NCI-H69 (cell line): ENCODE data around the gene GOLM1.
"Not testable (repeated sequence)": the region's sequence is repeated elsewhere in the genome, so short reads cannot be mapped to it uniquely, and the experiment has no call there.

Experiments
- DNase-seq: peaks from one replicate; lab custom pipeline; 2025; lab: John Stamatoyannopoulos, UW

GOLM1 gene

DNA sequence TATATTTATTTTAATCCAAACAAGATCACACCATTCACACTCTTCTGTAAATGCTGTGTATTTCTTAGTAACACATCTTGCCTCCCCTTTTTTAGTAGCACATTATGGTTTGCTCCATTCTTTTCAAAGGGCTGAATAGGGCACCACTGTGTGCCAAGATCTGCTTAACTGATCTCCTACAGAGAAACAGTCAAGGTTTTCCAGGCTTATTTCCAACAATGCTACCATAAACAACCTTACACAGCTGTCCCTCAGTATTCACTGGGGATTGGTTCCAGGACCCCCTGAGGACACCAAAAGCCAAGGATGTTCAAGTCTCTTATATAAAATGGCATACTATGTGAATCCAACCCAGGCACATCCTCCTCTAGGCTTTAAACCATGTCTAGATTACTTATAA lies 16.5 kb downstream of the GOLM1 start:
- DNase-seq = peak; percentile 97

- DNase-seq = peak; percentile 88
These were observed 19.4 kb downstream of the GOLM1 start for GRCh38 chr9:86079865-86080469.

- no peak for DNase-seq
These were observed 19.9 kb downstream of the GOLM1 start for GRCh38 chr9:86079421-86079831.

DNA sequence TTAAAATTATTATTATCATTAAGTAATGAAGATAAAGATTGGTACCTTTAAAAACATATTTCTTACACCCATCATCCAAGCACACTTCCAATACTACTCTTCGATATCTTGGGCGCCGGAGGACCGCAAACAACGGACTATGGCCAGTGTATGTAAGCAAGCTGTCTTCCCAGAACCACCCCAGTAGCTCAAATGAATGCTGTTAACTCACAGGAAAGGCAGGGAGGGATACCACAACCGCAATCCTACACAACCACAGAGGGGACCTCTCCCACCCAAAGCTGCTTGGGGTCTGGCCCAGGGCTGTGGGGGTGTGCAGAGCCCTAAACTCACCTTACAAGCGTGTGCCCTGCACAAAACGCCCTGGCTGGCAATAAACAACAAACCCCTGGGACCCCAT lies 20.6 kb downstream of the GOLM1 start:
- DNase-seq = no peak

GRCh38 chr9:86077276-86077675 lies 22.1 kb downstream of the GOLM1 start:
- no peak for DNase-seq

DNA sequence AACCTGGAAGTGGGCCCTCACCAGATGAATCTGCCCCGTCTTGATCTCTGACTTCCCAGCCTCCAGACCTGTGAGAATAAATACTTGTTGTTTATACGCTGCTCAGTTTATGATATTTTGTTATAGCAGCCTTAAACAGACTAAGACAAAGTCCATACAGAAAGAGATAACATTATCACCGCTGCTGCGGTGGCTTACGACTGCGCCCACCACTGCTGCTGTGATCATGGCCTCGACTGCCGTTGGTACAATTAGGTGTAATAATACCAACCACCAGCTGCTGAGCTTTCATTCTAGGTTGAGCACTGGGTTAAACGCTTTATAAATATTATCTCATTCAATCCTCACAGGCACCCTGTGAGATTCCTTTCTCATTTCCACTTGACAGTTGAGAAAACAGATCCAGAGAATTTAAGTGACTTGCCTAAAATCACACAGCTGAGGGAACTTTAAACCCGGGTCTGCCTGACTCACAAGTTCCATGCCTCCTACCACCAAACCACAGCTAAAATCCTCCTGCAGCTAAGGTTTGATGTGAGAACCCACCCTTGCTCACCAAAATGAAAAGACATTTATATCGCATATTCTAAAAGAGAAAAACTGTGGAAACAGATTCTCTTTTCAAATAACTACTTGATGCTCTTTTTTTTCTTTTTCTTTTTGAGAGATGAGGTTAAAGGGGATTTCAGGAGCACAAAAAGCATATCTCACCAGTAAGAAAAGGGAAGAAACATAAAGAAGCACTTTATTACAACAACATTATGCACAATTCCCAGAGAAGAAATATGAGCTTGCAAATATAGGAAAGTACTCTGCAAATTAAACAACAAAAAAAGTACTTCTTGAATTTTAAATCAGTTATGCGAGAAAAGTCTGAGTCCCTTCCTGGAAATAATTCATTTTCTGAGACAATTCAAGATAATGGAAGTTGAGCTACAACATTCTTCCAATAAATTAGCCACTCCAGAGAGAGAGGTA lies 23.9 kb downstream of the GOLM1 start:
- no peak for DNase-seq

GRCh38 chr9:86073839-86074238 lies 25.5 kb downstream of the GOLM1 start:
- DNase-seq = peak; percentile 67

- DNase-seq = no peak
These were observed 26.9 kb downstream of the GOLM1 start for GRCh38 chr9:86072394-86072877.

- DNase-seq = no peak
These were observed 30.0 kb downstream of the GOLM1 start for GRCh38 chr9:86069206-86069869.

DNA sequence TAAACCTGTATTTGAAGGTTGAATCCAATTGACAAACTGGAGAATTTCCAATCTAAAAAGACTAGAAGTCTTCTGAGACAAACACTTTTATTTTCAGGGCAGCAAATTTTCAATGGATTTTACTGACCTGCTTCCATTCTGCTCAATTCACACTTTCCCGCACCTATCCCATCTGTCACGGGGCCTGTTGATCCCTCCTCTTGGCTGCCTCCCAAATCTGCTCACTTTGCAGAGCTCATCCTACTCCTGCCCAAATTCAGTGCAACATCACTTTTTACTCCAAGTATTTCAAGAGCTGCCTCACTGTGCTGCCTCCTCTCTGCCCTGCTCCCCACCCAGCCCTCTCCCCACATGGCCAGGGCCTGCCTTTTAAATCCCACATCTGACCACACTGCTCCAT lies 35.1 kb downstream of the GOLM1 start:
- DNase-seq = peak; percentile 65

DNA sequence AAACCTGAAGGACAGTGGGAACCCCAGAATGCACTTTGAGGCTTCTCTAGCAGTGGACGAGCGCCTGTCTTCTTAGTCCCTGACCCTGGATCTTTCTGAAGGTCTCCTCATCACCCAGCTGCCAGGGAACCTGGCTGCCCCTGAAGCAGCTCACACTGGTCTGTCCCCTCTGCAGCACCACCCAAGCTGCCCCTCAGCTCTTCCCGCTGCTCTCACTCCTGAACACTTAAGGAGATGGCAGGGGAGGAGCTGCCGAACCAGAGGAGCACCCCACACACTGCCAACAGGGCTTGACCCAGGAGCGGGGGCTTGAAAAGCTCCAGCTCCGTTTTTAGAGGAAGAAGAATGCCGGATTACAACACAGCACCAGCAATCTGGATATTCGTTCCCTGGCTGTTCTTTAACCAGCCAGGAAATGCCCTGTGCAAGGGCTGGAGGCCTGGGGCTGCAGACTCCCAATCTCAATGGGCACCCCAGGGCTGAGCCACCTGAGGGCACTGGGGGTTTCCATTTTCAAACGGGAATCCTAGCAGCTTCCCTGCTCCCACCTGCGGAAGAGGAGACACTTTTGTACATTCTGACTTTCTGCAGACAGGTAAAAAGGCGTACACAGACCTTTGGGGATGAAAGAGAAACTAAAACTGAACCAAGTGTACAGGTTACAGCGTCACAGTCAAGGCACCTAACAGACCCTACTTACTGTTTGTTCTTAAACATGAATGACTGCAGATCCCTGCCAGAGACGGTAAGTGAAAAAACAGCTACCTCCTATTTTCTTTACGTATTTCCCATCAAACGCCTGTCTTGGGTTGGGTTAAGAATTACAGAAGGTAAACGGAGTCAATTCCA lies 36.3 kb downstream of the GOLM1 start:
- no peak for DNase-seq

GRCh38 chr9:86061972-86062739 lies 37.2 kb downstream of the GOLM1 start:
- DNase-seq = no peak

- DNase-seq = no peak
These were observed 41.9 kb downstream of the GOLM1 start for GRCh38 chr9:86057491-86057890.

DNA sequence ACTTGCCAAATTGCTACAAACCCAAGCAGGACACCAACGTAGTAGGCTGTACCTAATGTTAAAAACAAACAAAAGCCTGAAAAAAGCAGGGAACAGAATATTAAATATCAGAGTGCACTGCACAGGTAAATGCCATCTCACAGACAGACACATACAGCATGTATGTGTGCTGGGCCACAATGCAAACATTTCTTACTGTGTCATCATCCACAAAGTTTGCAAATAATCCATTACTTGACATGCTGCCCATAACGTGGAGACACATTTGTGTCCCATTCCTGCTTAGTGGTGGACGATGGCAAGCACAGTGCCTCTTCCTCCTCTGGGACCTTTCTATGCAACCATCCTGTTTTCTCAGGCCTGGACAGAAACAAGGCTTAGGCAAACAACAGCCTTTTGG lies 44.7 kb downstream of the GOLM1 start:
- DNase-seq = no peak

- DNase-seq = no peak
These were observed 46.5 kb downstream of the GOLM1 start for GRCh38 chr9:86052556-86053468.

GRCh38 chr9:86048018-86048742 lies 51.2 kb downstream of the GOLM1 start:
- not testable (repeated sequence) for DNase-seq

- DNase-seq = no peak
These were observed 52.0 kb downstream of the GOLM1 start for GRCh38 chr9:86047361-86047760.

- no peak for DNase-seq
These were observed 52.4 kb downstream of the GOLM1 start for GRCh38 chr9:86046930-86047341.

DNA sequence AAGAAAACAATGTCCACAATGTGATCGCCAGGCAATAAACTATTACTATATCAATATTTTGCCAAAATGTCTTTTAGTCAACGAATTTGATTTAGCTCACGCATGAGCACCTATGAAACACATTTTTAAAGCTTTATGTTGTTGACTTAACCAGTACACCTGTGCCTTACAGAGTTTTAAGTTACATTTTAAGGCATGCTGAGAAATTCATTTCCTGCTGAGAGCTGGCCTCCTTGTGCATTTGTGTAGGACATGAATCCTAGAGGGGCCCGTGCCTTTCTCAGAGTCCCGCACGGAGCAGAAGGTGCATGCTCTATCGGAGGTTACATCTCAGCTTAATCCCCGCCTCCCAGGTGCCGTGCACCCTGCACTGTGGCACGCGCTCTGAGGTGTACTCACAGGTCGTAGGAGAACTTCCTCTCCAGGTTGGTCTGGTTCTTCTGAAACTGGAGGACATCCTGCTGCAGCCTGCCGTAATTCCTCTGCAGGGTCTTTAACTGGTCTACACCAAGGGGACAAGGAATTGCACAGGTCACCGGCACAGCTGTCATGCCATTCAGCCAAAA lies 53.2 kb downstream of the GOLM1 start:
- no peak for DNase-seq
